Measurements from ENCODE around the gene PABPC1L.

Gene PABPC1L

GRCh38 chr20:44973053-44973452 is 63.2 kb downstream of the PABPC1L start (continued):
- TF ChIP-seq, protein P1, sequence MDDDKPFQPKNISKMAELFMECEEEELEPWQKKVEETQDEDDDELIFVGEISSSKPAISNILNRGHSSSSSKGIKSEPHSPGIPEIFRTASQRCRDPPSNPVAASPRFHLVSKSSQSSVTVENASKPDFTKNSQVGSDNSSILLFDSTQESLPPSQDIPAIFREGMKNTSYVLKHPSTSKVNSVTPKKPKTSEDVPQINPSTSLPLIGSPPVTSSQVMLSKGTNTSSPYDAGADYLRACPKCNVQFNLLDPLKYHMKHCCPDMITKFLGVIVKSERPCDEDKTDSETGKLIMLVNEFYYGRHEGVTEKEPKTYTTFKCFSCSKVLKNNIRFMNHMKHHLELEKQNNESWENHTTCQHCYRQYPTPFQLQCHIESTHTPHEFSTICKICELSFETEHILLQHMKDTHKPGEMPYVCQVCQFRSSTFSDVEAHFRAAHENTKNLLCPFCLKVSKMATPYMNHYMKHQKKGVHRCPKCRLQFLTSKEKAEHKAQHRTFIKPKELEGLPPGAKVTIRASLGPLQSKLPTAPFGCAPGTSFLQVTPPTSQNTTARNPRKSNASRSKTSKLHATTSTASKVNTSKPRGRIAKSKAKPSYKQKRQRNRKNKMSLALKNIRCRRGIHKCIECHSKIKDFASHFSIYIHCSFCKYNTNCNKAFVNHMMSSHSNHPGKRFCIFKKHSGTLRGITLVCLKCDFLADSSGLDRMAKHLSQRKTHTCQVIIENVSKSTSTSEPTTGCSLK (tag by site-specific recombination; IDR thresholded peaks at IDR 0.05), result no peak
- TF ChIP-seq KLF17 (tag by site-specific recombination; IDR thresholded peaks at IDR 0.05) (no peak), ZNF791 (tag by site-specific recombination; IDR thresholded peaks at IDR 0.05) (no peak), KLF1 (tag by site-specific recombination; IDR thresholded peaks at IDR 0.05) (no peak), ZNF18 (tag by site-specific recombination; IDR thresholded peaks at IDR 0.05) (no peak; the same call in 1 of the 2 replicates), ZNF585B (tag by site-specific recombination; IDR thresholded peaks at IDR 0.05) (no peak), GLI4 (tag by site-specific recombination; IDR thresholded peaks at IDR 0.05) (no peak), MZF1 (tag by site-specific recombination; IDR thresholded peaks at IDR 0.05; ENCODE audit: borderline replicate concordance) (no peak; the same call in 1 of the 2 replicates), ZNF48 (tag by site-specific recombination; IDR thresholded peaks at IDR 0.05) (no peak), ZSCAN23 (tag by site-specific recombination; IDR thresholded peaks at IDR 0.05) (no peak; the same call in 1 of the 2 replicates), PRDM4 (tag by site-specific recombination; IDR thresholded peaks at IDR 0.05) (peak; percentile 33; the same call in 1 of the 2 replicates), ZNF416 (tag by site-specific recombination; IDR thresholded peaks at IDR 0.05) (no peak), ZIC2 (tag by site-specific recombination; IDR thresholded peaks at IDR 0.05) (peak; percentile 50), SETDB1 (IDR thresholded peaks at IDR 0.05; ENCODE audit: insufficient read length, low read length) (no peak), ZNF146 (tag by site-specific recombination; IDR thresholded peaks at IDR 0.05) (no peak), ZNF114 (tag by site-specific recombination; IDR thresholded peaks at IDR 0.05) (no peak), ZNF580 (tag by site-specific recombination; IDR thresholded peaks at IDR 0.05) (peak; percentile 82), ZNF404 (tag by site-specific recombination; IDR thresholded peaks at IDR 0.05) (no peak), ZNF555 (tag by site-specific recombination; conservative IDR thresholded peaks at IDR 0.05) (no peak), ZFP41 (tag by site-specific recombination; IDR thresholded peaks at IDR 0.05; ENCODE audit: borderline replicate concordance) (no peak), ZNF335 (tag by site-specific recombination; conservative IDR thresholded peaks at IDR 0.05) (no peak), BCL11A (tag by site-specific recombination; IDR thresholded peaks at IDR 0.05; ENCODE audit: low read depth) (peak; percentile 73), ZNF10 (tag by site-specific recombination; IDR thresholded peaks at IDR 0.05) (no peak), REPIN1 (tag by site-specific recombination; IDR thresholded peaks at IDR 0.05; ENCODE audit: low read depth) (no peak), ZNF785 (tag by site-specific recombination; IDR thresholded peaks at IDR 0.05) (no peak), ZNF629 (tag by site-specific recombination; IDR thresholded peaks at IDR 0.05) (peak; percentile 81), ZFP3 (tag by site-specific recombination; IDR thresholded peaks at IDR 0.05; ENCODE audit: low read depth) (no peak), ZNF24 (tag by site-specific recombination; IDR thresholded peaks at IDR 0.05) (peak; percentile 43; the same call in 1 of the 2 replicates), ZNF76 (tag by site-specific recombination; IDR thresholded peaks at IDR 0.05; ENCODE audit: borderline replicate concordance, low read depth) (peak; percentile 44; the same call in 1 of the 2 replicates), ZNF2 (tag by site-specific recombination; IDR thresholded peaks at IDR 0.05) (peak; percentile 41; the same call in 1 of the 2 replicates), ZNF266 (tag by site-specific recombination; IDR thresholded peaks at IDR 0.05; ENCODE audit: low read depth) (no peak), ZBTB48 (tag by site-specific recombination; IDR thresholded peaks at IDR 0.05) (no peak)
- TF ChIP-seq, protein P2, sequence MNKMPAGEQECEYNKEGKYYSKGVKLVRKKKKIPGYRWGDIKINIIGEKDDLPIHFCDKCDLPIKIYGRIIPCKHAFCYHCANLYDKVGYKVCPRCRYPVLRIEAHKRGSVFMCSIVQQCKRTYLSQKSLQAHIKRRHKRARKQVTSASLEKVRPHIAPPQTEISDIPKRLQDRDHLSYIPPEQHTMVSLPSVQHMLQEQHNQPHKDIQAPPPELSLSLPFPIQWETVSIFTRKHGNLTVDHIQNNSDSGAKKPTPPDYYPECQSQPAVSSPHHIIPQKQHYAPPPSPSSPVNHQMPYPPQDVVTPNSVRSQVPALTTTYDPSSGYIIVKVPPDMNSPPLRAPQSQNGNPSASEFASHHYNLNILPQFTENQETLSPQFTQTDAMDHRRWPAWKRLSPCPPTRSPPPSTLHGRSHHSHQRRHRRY (tag by site-specific recombination; IDR thresholded peaks at IDR 0.05), result no peak
